Activated naive CD8-positive, alpha-beta T cell treated with anti-CD3 and anti-CD28 coated beads for 36 hours (primary cell): ENCODE data around the gene OPRL1. TPM values are rescaled to one million over a fixed set of nuclear protein-coding genes. Genes with fewer than 3 reads are reported as not detected.
A peak's percentile ranks its signal among the peaks of the same experiment; 100 is the strongest.
"Not testable (repeated sequence)": the region's sequence is repeated elsewhere in the genome, so short reads cannot be mapped to it uniquely, and the experiment has no call there.

Experiments used
- DNase-seq: peaks from one replicate; pipeline ENCODE4 v3.0.0; 2021
- H3K27ac Mint-ChIP-seq: one replicate; pipeline ENCODE4 v1.8.0; 2022; ENCODE audit warnings: mild to moderate bottlenecking, moderate library complexity, mixed read lengths
- H3K27me3 Mint-ChIP-seq: one replicate; pipeline ENCODE4 v1.8.0; 2022; ENCODE audit warnings: mild to moderate bottlenecking, mixed read lengths
- H3K36me3 Mint-ChIP-seq: one replicate; pipeline ENCODE4 v1.8.0; 2021; ENCODE audit warnings: mild to moderate bottlenecking, mixed read lengths
- H3K4me1 Mint-ChIP-seq: one replicate; pipeline ENCODE4 v1.8.0; 2021; ENCODE audit warnings: mixed read lengths
- H3K4me3 Mint-ChIP-seq: one replicate; pipeline ENCODE4 v1.8.0; 2022; ENCODE audit warnings: mild to moderate bottlenecking, moderate library complexity, mixed read lengths
- H3K9me3 Mint-ChIP-seq: one replicate; pipeline ENCODE4 v1.8.0; 2022; ENCODE audit warnings: mixed read lengths
- total RNA-seq, 2 experiments: library from RNA; stranded (reverse); gene quantifications; one replicate each; pipeline ENCODE4 v1.2.3, GENCODE V29; 2021

The OPRL1 gene
- total RNA-seq, 2 experiments from 2014 or later, result 0.16 to 0.25 TPM

DNA sequence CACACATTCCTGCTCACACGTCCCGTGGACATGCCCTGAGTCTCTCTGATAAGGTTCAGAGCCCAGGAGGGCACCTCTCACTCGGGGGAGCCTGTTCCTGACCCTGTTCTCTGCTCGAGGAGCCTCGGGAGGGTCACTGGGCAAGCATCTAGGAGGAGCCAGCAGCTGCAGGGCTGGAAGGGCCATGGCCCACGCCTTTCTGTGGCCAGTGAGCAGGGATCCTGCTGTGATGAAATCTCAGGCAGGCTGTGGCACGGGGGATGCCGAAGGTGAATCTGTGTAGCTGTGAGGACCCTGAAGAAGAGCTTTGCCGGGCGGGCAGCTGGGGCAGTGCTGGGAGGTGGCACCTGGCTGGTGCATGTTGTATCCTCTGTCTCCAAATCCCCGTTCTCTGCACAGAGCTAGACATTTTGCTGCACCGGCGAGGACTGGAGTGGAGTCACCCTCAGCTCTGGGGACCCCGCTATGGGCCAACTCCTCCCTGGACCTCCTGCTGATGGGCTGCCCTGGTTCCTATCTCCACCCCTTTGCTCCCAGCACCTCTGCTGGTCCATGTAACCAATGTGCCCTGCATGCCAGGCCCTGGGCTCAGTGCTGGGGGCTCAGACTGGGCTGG lies 34.6 kb downstream of the OPRL1 start:
- H3K36me3 Mint-ChIP-seq, result no peaks in the 10 kb centered on the region
- no peak for DNase-seq
- H3K4me1 Mint-ChIP-seq, result no peaks in the 10 kb centered on the region
- no peak overlapping the region for H3K4me3 Mint-ChIP-seq
- no peaks in the 10 kb centered on the region for H3K27me3 Mint-ChIP-seq
- H3K9me3 Mint-ChIP-seq, result no peaks in the 10 kb centered on the region
- H3K27ac Mint-ChIP-seq, result no peak overlapping the region

DNA sequence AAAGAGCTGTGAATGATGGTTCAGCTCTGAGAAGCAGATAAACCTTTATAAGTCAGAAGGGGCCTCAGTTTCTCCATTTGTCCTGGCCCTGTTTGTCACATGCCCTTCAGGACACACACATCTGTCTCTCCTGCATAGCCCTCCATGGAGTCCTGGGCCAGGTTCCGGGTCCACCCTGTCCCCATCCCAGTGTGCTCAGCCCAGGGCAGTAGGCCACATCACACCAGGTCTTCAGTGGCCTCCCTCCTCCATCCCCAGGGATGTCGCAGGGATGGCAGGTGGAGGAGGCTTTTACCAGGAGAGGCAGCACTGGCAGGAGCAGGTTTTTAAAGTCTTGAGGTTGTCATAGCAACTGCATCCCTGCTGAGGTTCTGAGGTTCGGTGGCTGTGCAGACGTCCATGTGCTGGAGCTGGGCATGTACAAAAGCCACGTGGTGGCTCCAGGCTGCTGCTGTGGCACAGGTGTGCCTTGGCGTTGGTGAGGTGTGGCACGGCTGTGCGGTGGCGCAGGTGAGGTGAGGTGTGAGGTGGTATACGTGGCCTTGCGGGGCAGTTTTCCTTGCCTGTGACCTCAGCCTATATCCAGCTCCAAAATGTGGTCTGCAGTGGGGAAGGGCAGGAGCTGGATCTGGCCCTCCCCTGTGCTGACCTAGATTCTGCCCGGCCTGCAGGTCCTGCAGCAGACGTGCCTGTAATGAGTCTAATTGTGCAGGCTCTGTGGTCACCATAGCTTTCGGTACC lies 35.5 kb downstream of the OPRL1 start:
- no peak for DNase-seq

DNA sequence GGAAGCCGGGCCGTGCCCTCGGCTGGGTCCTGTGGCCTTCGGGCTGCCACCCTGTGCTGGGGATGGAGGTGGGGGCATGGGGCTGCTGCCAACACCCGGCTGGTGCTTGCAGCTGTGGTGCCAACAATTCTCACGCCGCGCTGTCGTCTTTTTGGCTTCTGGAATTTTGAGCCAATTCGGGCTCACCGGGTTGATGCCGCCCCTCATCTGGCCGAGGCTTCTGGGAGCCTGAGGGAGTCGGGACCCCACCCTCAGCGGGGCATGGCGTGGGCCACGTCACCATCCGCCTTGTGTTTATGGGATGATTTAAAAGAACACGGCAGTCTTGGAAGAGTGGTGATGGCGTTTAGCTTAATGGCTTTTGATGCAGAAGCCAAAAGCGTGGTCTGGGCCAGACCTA lies 36.1 kb downstream of the OPRL1 start:
- H3K27me3 Mint-ChIP-seq, result no peaks in the 10 kb centered on the region
- no peak overlapping the region for H3K4me3 Mint-ChIP-seq
- DNase-seq, result no peak

More for the DNA sequence above, 35.5 kb downstream of the OPRL1 start:
- no peaks in the 10 kb centered on the region for H3K27me3 Mint-ChIP-seq
- H3K36me3 Mint-ChIP-seq, result no peaks in the 10 kb centered on the region
- peaks cover 7% of the 10 kb centered on the region for H3K4me1 Mint-ChIP-seq
- no peak overlapping the region for H3K27ac Mint-ChIP-seq
- no peak overlapping the region for H3K4me3 Mint-ChIP-seq
- no peaks in the 10 kb centered on the region for H3K9me3 Mint-ChIP-seq

DNA sequence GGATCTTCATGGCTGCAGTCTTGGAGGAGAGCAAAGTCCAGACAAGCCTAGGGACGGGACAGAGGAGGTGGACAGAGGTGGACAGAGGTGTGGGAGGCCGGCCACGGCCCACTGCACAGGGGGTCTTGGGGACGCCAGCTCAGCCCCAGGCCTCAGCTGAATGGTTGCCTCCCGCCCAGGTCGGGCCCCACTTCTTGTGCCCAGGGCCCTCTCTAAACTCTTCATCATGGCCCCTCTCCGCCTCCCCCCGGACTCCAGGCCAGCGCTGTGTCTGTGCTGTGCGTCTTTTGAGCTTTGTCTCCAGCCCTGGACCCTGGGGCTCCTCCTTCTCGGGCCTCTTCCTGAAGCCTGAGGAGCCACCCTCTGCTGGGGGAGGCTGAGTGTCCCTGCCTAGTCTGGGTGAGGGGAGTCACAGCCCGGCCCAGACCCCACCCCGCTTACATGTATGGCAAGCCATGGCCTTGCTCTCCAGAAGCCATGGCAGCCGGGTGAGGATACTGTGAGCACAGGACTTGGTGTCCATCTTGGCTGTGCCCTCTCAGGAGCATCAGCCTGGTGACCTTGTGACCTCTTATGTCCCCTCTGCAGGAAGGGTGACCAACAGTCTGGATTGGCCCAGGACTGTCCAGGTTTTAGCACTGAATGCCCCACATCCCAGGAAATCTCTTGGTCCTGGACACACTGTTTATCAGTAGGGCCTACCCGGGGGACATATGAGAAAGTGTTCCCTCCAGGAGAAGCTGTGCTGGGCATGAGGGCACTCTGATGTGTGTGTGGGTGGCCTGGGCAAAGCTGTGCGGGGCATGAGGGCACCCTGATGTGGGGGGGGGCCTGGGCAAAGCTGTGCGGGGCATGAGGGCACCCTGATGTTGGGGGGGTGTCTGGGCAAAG lies 36.9 kb downstream of the OPRL1 start:
- no peaks in the 10 kb centered on the region for H3K9me3 Mint-ChIP-seq
- no peak for DNase-seq
- peaks cover 5% of the 10 kb centered on the region for H3K27me3 Mint-ChIP-seq
- H3K27ac Mint-ChIP-seq, result no peak overlapping the region
- no peaks in the 10 kb centered on the region for H3K36me3 Mint-ChIP-seq
- peaks cover 9% of the 10 kb centered on the region for H3K4me1 Mint-ChIP-seq
- no peak overlapping the region for H3K4me3 Mint-ChIP-seq

More for the DNA sequence above, 36.1 kb downstream of the OPRL1 start:
- H3K9me3 Mint-ChIP-seq, result no peaks in the 10 kb centered on the region
- peaks cover 9% of the 10 kb centered on the region for H3K4me1 Mint-ChIP-seq
- no peaks in the 10 kb centered on the region for H3K36me3 Mint-ChIP-seq
- no peak overlapping the region for H3K27ac Mint-ChIP-seq

DNA sequence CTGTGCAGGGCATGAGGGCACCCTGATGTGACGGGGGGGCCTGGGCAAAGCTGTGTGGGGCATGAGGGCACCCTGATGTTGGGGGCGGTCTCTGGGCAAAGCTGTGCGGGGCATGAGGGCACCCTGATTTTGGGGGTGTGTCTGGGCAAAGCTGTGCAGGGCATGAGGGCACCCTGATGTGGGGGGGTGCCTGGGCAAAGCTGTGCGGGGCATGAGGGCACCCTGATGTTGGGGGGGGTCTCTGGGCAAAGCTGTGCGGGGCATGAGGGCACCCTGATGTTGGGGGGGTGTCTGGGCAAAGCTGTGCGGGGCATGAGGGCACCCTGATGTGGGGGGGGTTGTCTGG lies 37.5 kb downstream of the OPRL1 start:
- not testable (repeated sequence) for H3K27ac Mint-ChIP-seq, H3K27me3 Mint-ChIP-seq, DNase-seq, H3K4me3 Mint-ChIP-seq, H3K9me3 Mint-ChIP-seq, H3K36me3 Mint-ChIP-seq, H3K4me1 Mint-ChIP-seq

DNA sequence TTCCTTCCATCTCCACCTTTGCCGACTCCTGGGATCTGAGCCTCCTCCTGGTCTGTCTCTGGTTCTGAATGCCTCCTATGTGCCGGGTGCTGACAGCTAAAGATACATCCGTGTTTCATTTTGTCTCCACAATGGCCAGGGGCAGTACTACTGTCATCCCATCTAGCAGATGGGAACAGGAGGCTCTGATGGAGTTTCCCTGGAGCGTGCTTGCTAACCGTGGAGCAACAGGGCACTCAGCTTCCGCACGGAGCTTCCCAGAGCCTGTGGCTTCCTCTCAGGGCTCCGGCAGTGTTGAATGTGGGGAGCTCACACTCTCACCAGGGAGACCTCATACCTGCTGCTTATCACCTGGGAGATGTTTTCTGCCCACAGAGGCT lies 39.4 kb downstream of the OPRL1 start:
- H3K36me3 Mint-ChIP-seq, result no peaks in the 10 kb centered on the region
- peaks cover 9% of the 10 kb centered on the region for H3K4me1 Mint-ChIP-seq
- H3K9me3 Mint-ChIP-seq, result no peaks in the 10 kb centered on the region
- H3K27ac Mint-ChIP-seq, result no peak overlapping the region
- H3K4me3 Mint-ChIP-seq, result no peak overlapping the region
- H3K27me3 Mint-ChIP-seq, result peaks cover 17% of the 10 kb centered on the region
- DNase-seq, result no peak

DNA sequence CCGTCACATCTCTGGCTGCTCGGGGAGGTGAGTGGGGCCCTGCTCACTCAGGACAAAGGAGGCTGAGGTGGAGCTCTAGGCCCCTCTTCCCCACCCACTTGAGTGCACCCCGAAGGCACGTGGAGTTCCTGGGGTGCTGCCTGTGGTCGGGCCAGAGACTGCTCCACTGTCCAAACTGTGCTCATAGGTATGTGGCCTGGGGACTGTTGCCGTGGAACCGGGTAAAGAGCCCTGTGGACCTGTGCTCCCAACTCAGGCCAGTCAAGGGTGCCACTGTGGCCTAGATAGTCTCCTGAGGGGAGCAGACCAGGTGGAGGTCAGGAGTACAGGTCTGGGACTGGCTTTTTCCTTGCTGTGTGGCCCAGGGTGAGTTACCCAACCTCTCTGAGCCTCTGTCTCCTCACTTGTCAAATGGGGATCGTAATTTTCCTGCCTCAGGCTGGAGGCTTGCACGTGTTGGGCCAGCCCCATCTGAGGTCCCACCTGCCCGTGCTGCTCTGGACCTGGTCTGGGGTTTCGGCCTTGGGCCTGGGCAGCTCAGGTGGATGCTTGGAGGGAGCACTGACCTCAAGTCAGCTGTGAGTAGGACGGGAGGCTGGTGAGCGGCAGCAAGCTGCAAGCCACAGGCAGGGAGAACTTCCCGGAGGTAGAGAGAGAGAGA lies 39.9 kb downstream of the OPRL1 start:
- peaks cover 9% of the 10 kb centered on the region for H3K4me1 Mint-ChIP-seq
- H3K36me3 Mint-ChIP-seq, result no peaks in the 10 kb centered on the region
- H3K9me3 Mint-ChIP-seq, result no peaks in the 10 kb centered on the region
- no peak overlapping the region for H3K4me3 Mint-ChIP-seq
- peak overlapping the region; percentile 71 for H3K27ac Mint-ChIP-seq
- peaks cover 21% of the 10 kb centered on the region for H3K27me3 Mint-ChIP-seq
- DNase-seq, result no peak

DNA sequence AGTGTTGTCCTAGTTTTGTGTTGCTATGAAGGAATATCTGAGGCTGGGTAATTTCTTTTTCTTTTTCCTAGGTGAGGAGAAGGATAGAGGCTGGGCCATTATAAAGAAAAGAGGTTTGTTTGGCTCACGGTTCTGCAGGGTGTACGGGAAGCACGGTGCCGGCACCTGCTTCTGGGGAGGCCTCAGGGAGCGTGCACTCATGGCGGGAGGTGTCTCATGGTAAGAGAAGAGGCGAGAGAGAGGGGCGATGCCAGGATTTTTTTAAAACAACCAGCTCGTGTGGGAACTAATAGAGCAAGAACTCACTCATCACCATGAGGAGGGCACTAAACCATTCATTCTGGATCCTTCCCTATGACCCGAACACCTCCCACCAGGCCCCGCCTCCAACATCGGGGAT lies 41.7 kb downstream of the OPRL1 start:
- Mint-ChIP-seq H3K36me3 (no peaks in the 10 kb centered on the region), H3K27me3 (peaks cover 25% of the 10 kb centered on the region), H3K4me3 (no peak overlapping the region), H3K9me3 (no peaks in the 10 kb centered on the region), H3K27ac (no peak overlapping the region), H3K4me1 (peaks cover 9% of the 10 kb centered on the region)
- no peak for DNase-seq

DNA sequence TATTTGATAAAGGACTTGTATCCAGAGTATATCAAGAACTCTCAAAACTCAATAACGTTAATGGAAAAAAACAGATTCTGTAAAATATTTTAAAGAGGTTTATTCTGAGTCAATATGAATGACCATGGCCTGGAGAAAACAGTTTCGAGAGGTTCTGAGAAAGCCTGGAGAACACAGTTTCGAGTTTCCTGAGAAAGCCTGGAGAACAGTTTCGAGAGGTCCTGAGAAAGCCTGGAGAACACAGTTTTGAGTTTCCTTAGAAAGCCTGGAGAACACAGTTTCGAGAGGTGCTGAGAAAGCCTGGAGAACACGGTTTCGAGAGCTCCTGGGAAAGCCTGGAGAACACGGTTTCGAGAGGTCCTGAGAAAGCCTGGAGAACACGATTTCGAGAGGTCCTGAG lies 43.0 kb downstream of the OPRL1 start:
- H3K9me3 Mint-ChIP-seq, DNase-seq, H3K4me1 Mint-ChIP-seq, H3K36me3 Mint-ChIP-seq, H3K27ac Mint-ChIP-seq, H3K4me3 Mint-ChIP-seq: not testable (repeated sequence)
- peaks cover 25% of the 10 kb centered on the region for H3K27me3 Mint-ChIP-seq

DNA sequence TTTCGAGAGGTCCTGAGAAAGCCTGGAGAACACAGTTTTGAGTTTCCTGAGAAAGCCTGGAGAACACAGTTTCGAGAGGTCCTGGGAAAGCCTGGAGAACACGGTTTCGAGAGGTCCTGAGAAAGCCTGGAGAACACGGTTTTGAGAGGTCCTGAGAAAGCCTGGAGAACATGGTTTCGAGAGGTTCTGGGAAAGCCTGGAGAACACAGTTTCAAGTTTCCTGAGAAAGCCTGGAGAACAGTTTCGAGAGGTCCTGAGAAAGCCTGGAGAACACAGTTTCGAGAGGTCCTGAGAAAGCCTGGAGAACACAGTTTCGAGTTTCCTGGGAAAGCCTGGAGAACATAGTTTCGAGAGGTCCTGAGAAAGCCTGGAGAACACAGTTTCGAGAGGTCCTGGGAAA lies 43.6 kb downstream of the OPRL1 start:
- not testable (repeated sequence) for H3K36me3 Mint-ChIP-seq, H3K4me3 Mint-ChIP-seq, DNase-seq, H3K9me3 Mint-ChIP-seq, H3K4me1 Mint-ChIP-seq, H3K27ac Mint-ChIP-seq
- peaks cover 25% of the 10 kb centered on the region for H3K27me3 Mint-ChIP-seq

DNA sequence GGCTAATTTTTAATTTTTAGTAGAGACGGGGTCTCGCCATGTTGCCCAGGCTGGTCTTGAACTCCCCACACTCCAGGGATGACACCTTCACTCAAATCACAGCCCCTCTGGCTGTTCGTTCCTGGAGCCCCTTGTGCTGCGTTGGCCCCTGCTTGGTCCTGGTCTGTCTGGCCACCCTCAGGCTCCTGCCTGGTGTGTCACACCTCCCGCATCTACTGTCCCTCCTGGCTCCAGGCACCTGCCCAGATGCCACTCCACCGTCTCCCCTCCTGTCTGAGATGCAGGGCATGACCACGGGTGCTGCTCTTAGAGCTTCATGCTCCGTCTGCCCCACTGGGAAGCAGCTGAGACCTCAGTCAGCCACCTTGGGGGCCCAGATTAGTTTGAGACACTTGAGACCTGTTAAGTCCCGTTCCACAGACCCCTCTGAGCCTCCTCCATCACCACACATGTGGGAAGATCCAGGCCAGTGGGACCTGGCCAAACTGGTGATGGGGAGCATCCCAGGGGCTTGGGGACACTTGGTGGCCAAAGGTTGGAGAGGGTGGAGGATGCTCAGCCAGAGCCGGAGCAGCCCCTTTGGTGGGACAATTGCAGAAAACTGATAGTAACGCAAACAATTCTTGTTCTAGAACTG lies 49.4 kb downstream of the OPRL1 start:
- no peaks in the 10 kb centered on the region for H3K4me1 Mint-ChIP-seq
- no peaks in the 10 kb centered on the region for H3K36me3 Mint-ChIP-seq
- no peak overlapping the region for H3K4me3 Mint-ChIP-seq
- H3K27me3 Mint-ChIP-seq, result peaks cover 28% of the 10 kb centered on the region
- no peak overlapping the region for H3K27ac Mint-ChIP-seq
- no peaks in the 10 kb centered on the region for H3K9me3 Mint-ChIP-seq
- DNase-seq, result no peak

DNA sequence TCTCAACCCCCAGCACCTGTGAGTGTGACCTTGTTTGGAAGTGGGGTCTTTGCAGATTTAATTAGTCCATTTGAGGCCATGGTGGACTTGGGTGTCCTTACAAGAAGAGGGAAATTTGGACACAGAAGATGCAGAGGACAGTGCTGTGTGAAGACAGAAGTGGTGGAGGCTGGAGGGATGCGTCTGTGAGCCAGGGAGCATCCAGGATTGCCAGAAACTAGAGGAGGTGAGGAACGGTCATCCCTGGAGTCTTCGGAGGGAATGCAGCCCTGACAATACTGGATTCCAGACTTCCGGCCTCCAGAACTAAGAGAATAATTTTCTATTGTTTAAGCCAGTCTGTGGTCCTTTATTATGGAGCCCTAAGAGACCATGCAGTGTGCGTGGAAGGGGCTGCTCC lies 50.4 kb downstream of the OPRL1 start:
- Mint-ChIP-seq H3K27me3 (peaks cover 21% of the 10 kb centered on the region), H3K27ac (no peak overlapping the region), H3K36me3 (no peaks in the 10 kb centered on the region), H3K4me1 (no peaks in the 10 kb centered on the region), H3K4me3 (no peak overlapping the region), H3K9me3 (no peaks in the 10 kb centered on the region)
- DNase-seq, result no peak

DNA sequence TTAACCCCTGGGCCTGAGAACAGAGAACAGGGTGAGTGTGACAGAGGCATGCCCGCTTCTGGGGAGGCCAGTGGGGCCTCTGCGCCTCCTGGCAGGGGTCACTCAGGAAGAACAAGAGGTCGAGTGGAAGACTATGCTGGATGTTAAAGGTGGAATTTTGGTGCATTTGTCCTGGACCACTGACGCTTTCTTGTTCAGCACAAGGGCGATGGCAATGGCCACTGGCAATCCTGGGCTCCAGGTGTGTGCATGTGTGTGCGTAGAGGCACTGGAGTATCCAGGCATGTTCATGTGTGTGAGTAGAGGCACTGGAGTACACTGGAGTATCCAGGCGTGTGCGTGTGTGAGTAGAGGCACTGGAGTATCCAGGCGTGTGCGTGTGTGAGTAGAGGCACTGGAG lies 51.0 kb downstream of the OPRL1 start:
- Mint-ChIP-seq H3K9me3 (no peaks in the 10 kb centered on the region), H3K4me1 (no peaks in the 10 kb centered on the region), H3K36me3 (no peaks in the 10 kb centered on the region), H3K27me3 (peaks cover 20% of the 10 kb centered on the region), H3K27ac (no peak overlapping the region), H3K4me3 (no peak overlapping the region)
- no peak for DNase-seq

DNA sequence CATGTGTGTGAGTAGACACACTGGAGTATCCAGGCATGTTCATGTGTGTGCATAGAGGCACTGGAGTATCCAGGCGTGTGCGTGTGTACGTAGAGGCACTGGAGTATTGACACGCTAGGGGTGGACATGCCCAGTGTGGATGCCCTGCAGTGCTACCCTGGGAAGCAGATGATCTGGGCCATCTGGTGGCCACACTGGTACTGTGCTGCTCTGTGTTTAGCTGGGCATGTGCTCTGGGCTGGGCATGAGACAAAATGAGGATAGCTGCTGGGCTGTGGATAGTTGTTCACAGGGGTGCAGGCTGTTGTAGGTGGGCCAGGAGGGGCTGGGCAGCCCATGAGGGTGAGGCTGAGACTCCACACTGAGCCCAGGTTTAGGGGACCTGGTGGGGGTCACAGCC lies 51.5 kb downstream of the OPRL1 start:
- no peak for DNase-seq
- Mint-ChIP-seq H3K4me3 (no peak overlapping the region), H3K4me1 (no peaks in the 10 kb centered on the region), H3K36me3 (no peaks in the 10 kb centered on the region), H3K27me3 (peaks cover 20% of the 10 kb centered on the region), H3K9me3 (no peaks in the 10 kb centered on the region), H3K27ac (no peak overlapping the region)

DNA sequence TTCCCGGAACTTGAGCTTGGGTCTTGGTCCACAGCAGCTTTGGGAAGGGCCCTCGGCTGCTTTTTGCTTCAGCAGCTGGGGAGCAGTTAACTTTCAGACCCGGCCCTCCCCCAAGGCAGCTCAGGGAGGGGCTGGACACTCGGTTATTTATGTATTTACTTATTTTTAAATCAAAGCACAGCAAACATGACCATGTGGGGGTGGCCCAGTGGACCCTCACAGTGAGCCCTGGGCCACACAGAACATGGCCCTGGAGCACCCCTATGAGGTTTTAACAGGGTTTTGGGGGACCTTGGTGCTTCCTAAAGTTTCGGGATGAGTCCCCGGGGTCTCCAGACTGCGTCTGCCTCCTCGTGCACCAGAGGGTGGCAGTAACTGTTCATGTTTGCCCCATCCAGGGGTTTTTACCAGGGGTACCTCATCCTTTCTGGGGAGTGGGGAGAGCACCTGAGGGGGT lies 54.1 kb downstream of the OPRL1 start:
- no peak overlapping the region for H3K4me3 Mint-ChIP-seq
- H3K27me3 Mint-ChIP-seq, result peaks cover 16% of the 10 kb centered on the region
- H3K36me3 Mint-ChIP-seq, result no peaks in the 10 kb centered on the region
- no peaks in the 10 kb centered on the region for H3K4me1 Mint-ChIP-seq
- H3K9me3 Mint-ChIP-seq, result no peaks in the 10 kb centered on the region
- no peak for DNase-seq
- H3K27ac Mint-ChIP-seq, result no peak overlapping the region
